ENCODE measurements around the gene GPR150.

DNA sequence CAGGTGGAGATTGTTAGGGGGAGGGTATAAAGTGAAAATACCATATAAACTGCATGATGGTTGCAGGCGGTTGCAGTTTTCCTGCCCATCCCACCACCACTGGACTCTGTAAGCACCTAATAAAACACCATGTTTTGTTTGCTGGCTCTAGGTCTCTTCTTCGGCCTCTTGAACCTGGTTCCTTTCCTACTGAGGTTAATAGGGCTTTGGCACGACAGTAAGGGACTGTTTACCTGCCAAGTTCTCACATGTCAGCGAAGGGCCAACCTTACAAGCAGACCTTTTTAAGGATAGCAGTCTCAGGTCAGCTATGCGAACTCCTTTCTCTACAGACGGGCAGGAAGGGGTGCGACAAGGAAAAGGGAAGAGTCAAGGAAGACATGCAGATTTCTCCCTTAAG lies 23.3 kb downstream of the GPR150 start:
- no peak for TF ChIP-seq POLR2A (IDR thresholded peaks at IDR 0.05)
- TF ChIP-seq, protein P1, sequence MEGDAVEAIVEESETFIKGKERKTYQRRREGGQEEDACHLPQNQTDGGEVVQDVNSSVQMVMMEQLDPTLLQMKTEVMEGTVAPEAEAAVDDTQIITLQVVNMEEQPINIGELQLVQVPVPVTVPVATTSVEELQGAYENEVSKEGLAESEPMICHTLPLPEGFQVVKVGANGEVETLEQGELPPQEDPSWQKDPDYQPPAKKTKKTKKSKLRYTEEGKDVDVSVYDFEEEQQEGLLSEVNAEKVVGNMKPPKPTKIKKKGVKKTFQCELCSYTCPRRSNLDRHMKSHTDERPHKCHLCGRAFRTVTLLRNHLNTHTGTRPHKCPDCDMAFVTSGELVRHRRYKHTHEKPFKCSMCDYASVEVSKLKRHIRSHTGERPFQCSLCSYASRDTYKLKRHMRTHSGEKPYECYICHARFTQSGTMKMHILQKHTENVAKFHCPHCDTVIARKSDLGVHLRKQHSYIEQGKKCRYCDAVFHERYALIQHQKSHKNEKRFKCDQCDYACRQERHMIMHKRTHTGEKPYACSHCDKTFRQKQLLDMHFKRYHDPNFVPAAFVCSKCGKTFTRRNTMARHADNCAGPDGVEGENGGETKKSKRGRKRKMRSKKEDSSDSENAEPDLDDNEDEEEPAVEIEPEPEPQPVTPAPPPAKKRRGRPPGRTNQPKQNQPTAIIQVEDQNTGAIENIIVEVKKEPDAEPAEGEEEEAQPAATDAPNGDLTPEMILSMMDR (IDR thresholded peaks at IDR 0.05), result no peak

Measured in heart left ventricle (tissue), 13 donors.